UCSD-AML1 (cell line): ENCODE measurements around the gene TATDN3.
"Not testable (repeated sequence)": the region's sequence is repeated elsewhere in the genome, so short reads cannot be mapped to it uniquely, and the experiment has no call there.

Source experiments
- DNase-seq: peaks from one replicate; lab custom pipeline; 2025; ENCODE audit not compliant: unreplicated experiment; lab: John Stamatoyannopoulos, UW

TATDN3 gene

GRCh38 chr1:212827171-212827776, 35.6 kb downstream of the TATDN3 start:
- DNase-seq = no peak

GRCh38 chr1:212827831-212828278, 36.2 kb downstream of the TATDN3 start:
- no peak for DNase-seq

- no peak for DNase-seq
These were observed 36.7 kb downstream of the TATDN3 start for GRCh38 chr1:212828395-212828794.

GRCh38 chr1:212833211-212834207, 41.8 kb downstream of the TATDN3 start:
- not testable (repeated sequence) for DNase-seq

- no peak for DNase-seq
These were observed 46.5 kb downstream of the TATDN3 start for GRCh38 chr1:212838145-212838544.

- not testable (repeated sequence) for DNase-seq
These were observed 52.8 kb downstream of the TATDN3 start for GRCh38 chr1:212844521-212844920.

GRCh38 chr1:212847549-212847948, 55.9 kb downstream of the TATDN3 start, which contains the start of gene SPATA45:
SPATA45 (minus strand) TSS chr1:212847649; CDS start chr1:212836149, 11,500 bp downstream.
- DNase-seq = no peak

- no peak for DNase-seq
These were observed 60.5 kb downstream of the TATDN3 start for GRCh38 chr1:212852105-212852688.

- DNase-seq = no peak
These were observed 62.0 kb downstream of the TATDN3 start for GRCh38 chr1:212853658-212854057.

- no peak for DNase-seq
These were observed 65.1 kb downstream of the TATDN3 start for GRCh38 chr1:212856755-212857154.

- peak; percentile 96 for DNase-seq
These were observed 66.3 kb downstream of the TATDN3 start, which contains the start of gene FLVCR1 for GRCh38 chr1:212857992-212858460. FLVCR1 (plus strand) TSS chr1:212858275; CDS start chr1:212858453, 178 bp downstream.

GRCh38 chr1:212858461-212859265, 67.0 kb downstream of the TATDN3 start:
- peak; percentile 47 for DNase-seq

- DNase-seq = no peak
These were observed 69.3 kb downstream of the TATDN3 start for GRCh38 chr1:212860713-212861581.

- DNase-seq = no peak
These were observed 70.5 kb downstream of the TATDN3 start for GRCh38 chr1:212862111-212862690.

GRCh38 chr1:212863345-212863744, 71.7 kb downstream of the TATDN3 start:
- DNase-seq = not testable (repeated sequence)

- DNase-seq = no peak
These were observed 72.5 kb downstream of the TATDN3 start for GRCh38 chr1:212864201-212864600.
